K562 (cell line): Measurements from ENCODE around the gene SF3B1. TPM values are rescaled to one million over a fixed set of nuclear protein-coding genes. Genes with fewer than 3 reads are reported as not detected.

Source experiments
- ATAC-seq: fragments of 200-7000 bp; cut with Tn5 transposase; 3 replicates; pipeline ENCODE4 v1.9.1; 2020; ENCODE audit warnings: moderate library complexity
- BruUV-seq: library from RNA; stranded (reverse); fragments of 400-500 nt; replicated peaks from 2 replicates; lab custom pipeline; 2021; lab: Mats Ljungman, UMichigan
- CTCF ChIA-PET: fragments of 300-600 bp; formaldehyde crosslinking; extraction: SDS; loops from one replicate; lab custom pipeline; 2021; ENCODE audit warnings: low intra/inter-chr PET ratio; lab: Yijun Ruan, JAX
- POLR2A ChIA-PET: fragments of 300-600, 350-650 bp; sonication (Branson Sonifier 250); formaldehyde crosslinking; extraction: SDS; loops from one replicate; lab custom pipeline; 2021; ENCODE audit warnings: antibody characterized with exemption, inconsistent platforms; lab: Yijun Ruan, JAX
- DNase-seq, 4 experiments: peaks; one replicate each; pipeline versions ENCODE4 v3.0.0 to v3.0.0-alpha.2; 2011 to 2018; ENCODE audit warnings: low spot score in 3 of 4, mixed read lengths in 3 of 4; ENCODE audit errors: extremely low read depth in 1 of 4
- FAIRE-seq: peaks from 2 replicates; lab custom pipeline; 2011; peaks lifted over from hg19 to GRCh38; lab: Jason Lieb, UNC
- H2AFZ ChIP-seq: 2 replicates; pipeline ENCODE4 v1.6.0; 2011; ENCODE audit warnings: low read depth, low read length, control low read depth, inconsistent platforms
- H3K27ac ChIP-seq: fragments of 200-600 bp; 3 replicates; pipeline ENCODE4 v1.8.0; 2011; ENCODE audit warnings: low read depth, mild to moderate bottlenecking, control low read depth, inconsistent platforms, low read length, moderate library complexity, mixed read lengths; ENCODE audit errors: extremely low read depth
- H3K27me3 ChIP-seq, 2 experiments: fragments of 300-600 bp in 1 of 2; 2 replicates in 1 of 2; 3 replicates in 1 of 2; pipeline versions ENCODE4 v1.6.0 to v1.8.0; 2011; ENCODE audit warnings: inconsistent platforms in 2 of 2, low read length in 2 of 2, mild to moderate bottlenecking in 1 of 2, mixed read lengths in 1 of 2, moderate library complexity in 1 of 2; ENCODE audit not compliant: control insufficient read depth in 2 of 2, insufficient read depth in 2 of 2
- H3K36me3 ChIP-seq: fragments of 300-600 bp; 3 replicates; pipeline ENCODE4 v1.8.0; 2011; ENCODE audit warnings: mild to moderate bottlenecking, low read length, inconsistent platforms; ENCODE audit not compliant: control insufficient read depth, insufficient read depth
- H3K4me1 ChIP-seq, 2 experiments: fragments of 200-600 bp in 1 of 2; replicated peaks in 1 of 2; 2 replicates in 1 of 2; 3 replicates in 1 of 2; pipeline versions ENCODE4 v1.5.1 to v1.8.0; 2011; ENCODE audit warnings: inconsistent platforms in 2 of 2, low read length in 2 of 2, mild to moderate bottlenecking in 1 of 2, mixed read lengths in 1 of 2, moderate library complexity in 1 of 2; ENCODE audit not compliant: control insufficient read depth in 2 of 2, insufficient read depth in 2 of 2
- H3K4me2 ChIP-seq: 2 replicates; pipeline ENCODE4 v1.6.1; 2011; ENCODE audit warnings: low read length, control low read depth, inconsistent platforms, mixed read lengths; ENCODE audit not compliant: insufficient read depth
- H3K4me3 ChIP-seq: fragments of 200-600 bp; sonication (generic), shearing (Covaris generic); 2 replicates; pipeline ENCODE4 v1.5.1; 2016; ENCODE audit warnings: control low read depth, inconsistent platforms
- H3K79me2 ChIP-seq: fragments of 200-600 bp; 3 replicates; pipeline ENCODE4 v1.8.0; 2011; ENCODE audit warnings: low read length, inconsistent platforms; ENCODE audit not compliant: control insufficient read depth, insufficient read depth
- H3K9ac ChIP-seq, 2 experiments: 2 replicates each; pipeline versions ENCODE4 v1.6.0 to v1.6.1; 2011; ENCODE audit warnings: low read depth in 2 of 2, low read length in 2 of 2, control low read depth in 1 of 2, inconsistent platforms in 1 of 2, mild to moderate bottlenecking in 1 of 2, mixed read lengths in 1 of 2; ENCODE audit not compliant: insufficient read depth in 1 of 2
- H3K9me1 ChIP-seq: one replicate; pipeline ENCODE4 v1.6.0; 2011; ENCODE audit warnings: inconsistent platforms, mild to moderate bottlenecking, low read length, moderate library complexity; ENCODE audit not compliant: control insufficient read depth, insufficient read depth
- H3K9me3 ChIP-seq: replicated peaks from 2 replicates; pipeline ENCODE4 v1.5.1; 2011; ENCODE audit warnings: low read depth, low read length, inconsistent platforms; ENCODE audit not compliant: control insufficient read depth, insufficient read depth
- H4K20me1 ChIP-seq: replicated peaks from 2 replicates; pipeline ENCODE4 v1.6.1; 2011; ENCODE audit warnings: low read length, inconsistent platforms, mixed read lengths; ENCODE audit not compliant: control insufficient read depth, insufficient read depth
- BRF1 ChIP-seq: IDR thresholded peaks from 3 replicates; pipeline ENCODE4 v1.6.1; 2011; ENCODE audit warnings: borderline replicate concordance, mild to moderate bottlenecking; ENCODE audit not compliant: insufficient read length; ENCODE audit errors: extremely low read depth
- FOXJ3 ChIP-seq: sonication (generic); formaldehyde crosslinking; IDR thresholded peaks from 2 replicates; pipeline ENCODE4 v1.4.0; 2020; ENCODE audit warnings: mild to moderate bottlenecking, missing genetic modification reagents
- HDAC1 ChIP-seq, 2 experiments: fragments of 450-650 bp; IDR thresholded peaks; 2 replicates each; pipeline ENCODE4 v1.6.1; 2016 to 2017; ENCODE audit warnings: inconsistent platforms in 1 of 2, mild to moderate bottlenecking in 1 of 2, moderate library complexity in 1 of 2
- MTA2 ChIP-seq: fragments of 450-650 bp; IDR thresholded peaks from 2 replicates; pipeline ENCODE4 v1.6.1; 2016; ENCODE audit warnings: low read depth
- POLR2AphosphoS5 ChIP-seq: IDR thresholded peaks from 2 replicates; pipeline ENCODE4 v1.6.1; 2011; ENCODE audit warnings: mild to moderate bottlenecking, low read depth, low read length, moderate library complexity; ENCODE audit not compliant: control insufficient read depth, insufficient read depth
- SMARCC2 ChIP-seq: fragments of 450-650 bp; IDR thresholded peaks from 2 replicates; pipeline ENCODE4 v1.6.1; 2017; ENCODE audit warnings: antibody characterized with exemption, moderate library complexity, mild to moderate bottlenecking, low read depth
- WGBS: fragments of 100-300 bp; shearing (Covaris generic); methylation state at CpG from one replicate; pipeline ENCODE4 v1.1.6; 2016; ENCODE audit warnings: low coverage, mixed read lengths; ENCODE audit not compliant: insufficient coverage; ENCODE audit errors: missing lambda C conversion rate; 5-methylcytosine and 5-hydroxymethylcytosine counted together
- in situ Hi-C: fragments of 300-500 bp; cut with MboI; formaldehyde crosslinking; loops from 4 replicates; pipeline ENCODE4 v1.15.0; 2018; ENCODE audit warnings: inconsistent platforms, mixed read lengths
- intact Hi-C: fragments of 100-400 bp; cut with micrococcal nuclease; formaldehyde crosslinking; loops from 2 replicates; pipeline ENCODE4 v1.14.2; 2022
- polyA plus RNA-seq, 8 experiments: library from polyadenylated mRNA; depleted of rRNA in 4 of 8; stranded (reverse) in 5 of 8; unstranded in 3 of 8; fragments of >200 nt; fragmentation: Nextera tagmentation in 2 of 8; fragmentation: Illumina TruSeq in 1 of 8; extraction: Ambion mirVana in 2 of 8; extraction: Trizol in 1 of 8; gene quantifications; 2 replicates each; pipeline versions ENCODE4 v1.2.1 to v1.2.3, GENCODE V29; 2011 to 2014; ENCODE audit warnings: inconsistent platforms in 1 of 8, missing spikeins in 1 of 8
- total RNA-seq, 7 experiments: library from RNA; depleted of rRNA in 6 of 7; stranded (reverse); fragments of >200 nt in 6 of 7; fragmentation: Illumina TruSeq in 2 of 7; extraction: Trizol in 2 of 7; gene quantifications; 2 replicates each; pipeline versions ENCODE4 v1.2.1 to v1.2.3, GENCODE V29; 2011 to 2021; ENCODE audit warnings: low replicate concordance in 1 of 7
- TF ChIP-seq, protein P1 (sequence below): fragments of 250-450 bp; sonication (Bioruptor Pico); IDR thresholded peaks from 2 replicates; pipeline ENCODE4 v1.5.0; 2021; ENCODE audit warnings: mild to moderate bottlenecking, moderate library complexity

Gene SF3B1
- total and polyA plus RNA-seq, 9 of the 15 experiments (the other 6 are each of a cell fraction or from before 2014, with no cell fraction given): 96.2 to 377 (median 177) TPM

DNA sequence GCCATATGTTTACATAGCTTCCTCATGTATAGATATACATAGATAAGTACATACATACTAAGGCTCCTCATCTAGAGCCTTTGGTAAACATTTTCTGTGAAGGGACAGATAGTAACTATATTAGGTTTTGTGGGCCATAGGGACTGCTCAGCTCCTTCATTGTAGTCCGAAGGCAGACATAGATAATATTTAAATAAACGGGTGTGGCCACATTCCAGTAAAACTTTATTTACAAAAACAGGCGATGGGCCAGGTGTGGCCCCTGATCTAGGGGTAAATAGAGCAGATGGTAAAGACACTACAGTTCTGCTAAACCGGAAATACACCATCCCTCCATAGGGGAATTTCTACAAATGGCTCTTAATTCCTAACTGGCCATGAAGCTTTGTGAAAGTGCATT, 25.8 kb upstream of the SF3B1 start (continued):
- TF ChIP-seq SMARCC2: no peak

DNA sequence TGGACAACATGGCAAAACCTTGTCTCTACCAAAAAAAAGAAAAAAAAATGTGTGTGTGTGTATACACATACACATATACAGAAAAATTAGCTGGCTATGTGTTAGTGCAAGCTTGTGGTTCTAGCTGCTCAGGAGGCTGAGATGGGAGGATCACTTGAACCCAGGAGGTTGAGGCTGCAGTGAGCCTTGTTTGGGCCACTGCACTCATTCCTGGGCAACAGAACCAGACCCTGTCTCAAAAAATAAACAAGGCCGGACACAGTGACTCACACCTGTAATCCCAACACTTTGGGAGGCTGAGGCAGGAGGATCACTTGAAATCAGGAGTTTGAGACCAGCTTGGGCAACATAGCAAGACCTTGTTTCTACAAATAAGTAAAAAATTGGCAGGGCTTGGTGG, 20.6 kb upstream of the SF3B1 start:
- no TSS peak for BruUV-seq
- no peaks in the 10 kb centered on the region for H4K20me1 ChIP-seq
- FAIRE-seq (no peak), DNase-seq (no peak)
- intact Hi-C loops: no loop called here
- 100% methylated on average over 1 of the region's 1 CpG for WGBS
- POLR2A ChIA-PET: interaction anchor here (1.0 kb wide), 1 partner anchor 9 kb away, joined by 4 read pairs; no protein-coding TSS in a partner anchor
- no peak overlapping the region; a peak in 1 of 4 replicates for H3K9ac ChIP-seq
- H3K27ac ChIP-seq: no peak overlapping the region
- TF ChIP-seq HDAC1 (IDR thresholded peaks at IDR 0.05) (no peak), MTA2 (no peak)
- TF ChIP-seq, all 486 proteins: peak for 0
- peaks cover 17% of the 10 kb centered on the region; the same call in 1 of the 3 replicates for H3K36me3 ChIP-seq
- no peak overlapping the region for H2AFZ ChIP-seq
- H3K4me2 ChIP-seq: 0 out of 2 replicates have a peak overlapping the region, but pooled peaks have one; percentile 96
- H3K79me2 ChIP-seq: peaks cover 61% of the 10 kb centered on the region
- H3K9me3 ChIP-seq: no peaks in the 10 kb centered on the region
- no peaks in the 10 kb centered on the region for H3K9me1 ChIP-seq
- H3K4me1 ChIP-seq: peaks cover 0 to 3% of the 10 kb centered on the region in 2 experiments; a peak in 3 of 5 replicates
- in situ Hi-C loops: no loop called here
- H3K4me3 ChIP-seq: no peak overlapping the region
- ATAC-seq: no peak
- CTCF ChIA-PET: no interaction called here
- H3K27me3 ChIP-seq: no peaks in the 10 kb centered on the region

DNA sequence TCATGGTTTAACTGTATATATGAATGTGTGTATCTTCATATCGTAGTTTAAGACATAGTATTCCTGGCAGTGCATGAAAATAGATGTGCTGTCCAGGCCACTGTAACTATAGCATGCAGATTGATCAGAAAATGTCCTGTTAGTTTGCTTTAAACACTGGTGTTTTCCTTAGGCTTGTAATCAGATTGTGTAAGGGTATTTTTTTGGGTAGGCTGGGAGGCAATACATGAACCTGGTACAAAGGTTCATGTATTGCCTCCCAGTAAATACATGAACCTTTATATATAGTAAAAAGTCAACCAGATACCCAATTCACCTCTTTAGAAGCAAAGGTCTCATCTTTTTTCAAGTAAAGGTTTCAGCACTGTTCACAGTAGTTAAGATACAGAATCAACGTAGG, 20.1 kb upstream of the SF3B1 start:
- POLR2A ChIA-PET: no interaction called here
- intact Hi-C loops: loop anchor here (5.0 kb wide), 1 partner anchor 142 kb away; no protein-coding TSS in a partner anchor
- no peak for TF ChIP-seq BRF1
- TF ChIP-seq, protein P1, sequence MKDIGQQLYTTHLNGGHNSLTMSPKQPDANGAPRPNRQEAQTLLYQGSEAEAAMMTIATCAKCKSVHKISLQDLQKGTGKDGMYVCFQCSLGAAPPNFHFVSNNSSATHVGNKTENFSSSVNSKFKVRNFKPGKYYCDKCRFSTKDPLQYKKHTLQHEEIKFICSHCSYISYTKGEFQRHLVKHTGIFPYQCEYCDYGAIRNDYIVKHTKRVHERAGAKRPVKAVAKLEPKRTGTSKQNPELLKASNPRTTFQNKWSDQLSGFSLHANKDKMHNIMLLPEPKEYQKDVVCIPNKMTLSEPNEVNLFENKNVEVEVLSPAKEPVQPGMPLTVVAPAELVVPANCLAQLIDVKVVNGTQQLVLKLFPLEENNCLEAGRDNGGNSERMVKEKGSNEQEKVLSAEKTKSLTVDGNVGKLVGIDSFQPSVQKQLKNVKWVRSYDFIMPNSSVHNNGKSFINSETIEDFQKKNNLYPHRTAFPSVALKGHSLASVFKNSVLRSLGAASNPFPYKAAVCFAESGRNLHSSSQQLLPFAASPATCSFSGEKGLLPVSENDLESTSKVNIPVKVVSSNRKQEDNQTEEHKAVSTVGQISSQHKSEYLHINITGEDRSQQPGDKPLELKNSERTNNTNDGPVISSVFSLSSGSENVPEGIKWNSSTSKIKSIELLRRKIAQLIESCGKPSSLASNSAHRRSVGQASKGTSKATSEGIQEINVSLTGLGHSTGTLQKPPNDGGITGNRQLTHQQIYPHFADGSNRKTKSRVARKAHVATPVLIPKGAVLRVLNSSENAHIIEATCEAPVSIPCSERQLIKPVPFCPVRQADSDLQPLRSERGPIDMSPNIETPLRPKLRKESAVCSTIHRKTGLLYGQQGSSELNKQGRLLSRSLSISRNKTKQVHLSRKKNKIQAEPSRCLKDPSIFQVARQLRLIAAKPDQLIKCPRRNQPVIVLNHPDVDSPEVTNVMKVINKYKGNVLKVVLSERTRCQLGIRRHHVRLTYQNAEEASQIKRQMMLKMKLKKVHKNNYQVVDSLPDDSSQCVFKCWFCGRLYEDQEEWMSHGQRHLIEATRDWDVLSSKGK (CRISPR knock-in tag): no peak
- no peak for TF ChIP-seq FOXJ3 (CRISPR knock-in tag)
- no peak for TF ChIP-seq POLR2AphosphoS5

More for the DNA sequence above, 20.1 kb upstream of the SF3B1 start:
- peaks cover 12% of the 10 kb centered on the region; the same call in 1 of the 3 replicates for H3K36me3 ChIP-seq
- H4K20me1 ChIP-seq: no peaks in the 10 kb centered on the region
- WGBS: 46% methylated on average over 2 of the region's 2 CpGs
- H3K4me2 ChIP-seq: peak overlapping the region; percentile 96
- peak overlapping the region in 1 of 2 experiments; percentile 99; a peak in 2 of 4 replicates for H3K9ac ChIP-seq
- peak overlapping the region; percentile 99; the same call in 2 of the 3 replicates for H3K27ac ChIP-seq
- BruUV-seq: no TSS peak
- H3K4me1 ChIP-seq: peaks cover 0 to 3% of the 10 kb centered on the region in 2 experiments; a peak in 3 of 5 replicates
- FAIRE-seq (no peak), ATAC-seq (no peak), DNase-seq (no peak)
- no peaks in the 10 kb centered on the region for H3K27me3 ChIP-seq
- H3K4me3 ChIP-seq: peak overlapping the region; percentile 97
- CTCF ChIA-PET: no interaction called here
- no peaks in the 10 kb centered on the region for H3K9me3 ChIP-seq
- H3K79me2 ChIP-seq: peaks cover 59% of the 10 kb centered on the region
- H3K9me1 ChIP-seq: no peaks in the 10 kb centered on the region
- no peak overlapping the region for H2AFZ ChIP-seq
- in situ Hi-C loops: no loop called here
